B cell (primary cell): Measurements from ENCODE around the gene GFOD1. TPM values are rescaled to one million over a fixed set of nuclear protein-coding genes. Genes with fewer than 3 reads are reported as not detected.
"Not testable (repeated sequence)": the region's sequence is repeated elsewhere in the genome, so short reads cannot be mapped to it uniquely, and the experiment has no call there.

Source experiments
- ATAC-seq: fragments of 200-7000 bp; cut with Tn5 transposase; one replicate; pipeline ENCODE4 v1.10.0; 2021; ENCODE audit warnings: low read depth, mild to moderate bottlenecking, moderate number of reproducible peaks, moderate library complexity
- CTCF ChIA-PET: fragments of 350-600 bp; sonication (Branson Sonifier 250); formaldehyde crosslinking; loops from one replicate; lab custom pipeline; 2021; ENCODE audit warnings: antibody characterized with exemption, inconsistent platforms; lab: Charles Lee
- POLR2A ChIA-PET: fragments of 350-600 bp; sonication (Branson Sonifier 250); formaldehyde crosslinking; loops from one replicate; lab custom pipeline; 2021; ENCODE audit warnings: antibody characterized with exemption; lab: Charles Lee
- DNase-seq: peaks from one replicate; pipeline ENCODE4 v3.0.0; 2013
- H2AFZ ChIP-seq: 2 replicates; pipeline ENCODE4 v1.6.1; 2012; ENCODE audit warnings: mild to moderate bottlenecking, low read depth, low read length; ENCODE audit not compliant: insufficient read depth, poor library complexity, severe bottlenecking
- H3K27ac ChIP-seq, 2 donors: 1 replicate in 1 of 2; 2 replicates in 1 of 2; pipeline ENCODE4 v1.5.1; 2012 to 2013; ENCODE audit warnings: low read length in 2 of 2, mild to moderate bottlenecking in 2 of 2, moderate library complexity in 1 of 2
- H3K27me3 ChIP-seq, 4 experiments: fragments of 200-600 bp in 1 of 4; sonication (generic) in 1 of 4; replicated peaks in 1 of 4; 1 replicate in 2 of 4; 2 replicates in 2 of 4; pipeline versions ENCODE4 v1.6.1 to v1.7.0; 2013 to 2016; ENCODE audit warnings: low read length in 3 of 4, mild to moderate bottlenecking in 2 of 4, mixed read lengths in 1 of 4, moderate library complexity in 1 of 4; ENCODE audit not compliant: insufficient read depth in 4 of 4, control insufficient read depth in 3 of 4; ENCODE audit errors: control extremely low read depth in 1 of 4
- H3K36me3 ChIP-seq, 2 experiments: replicated peaks in 1 of 2; 1 replicate in 1 of 2; 2 replicates in 1 of 2; pipeline versions ENCODE4 v1.6.1 to v1.7.1; 2013; ENCODE audit warnings: low read length in 1 of 2; ENCODE audit not compliant: insufficient read depth in 2 of 2, control insufficient read depth in 1 of 2; ENCODE audit errors: control extremely low read depth in 1 of 2, extremely low read depth in 1 of 2
- H3K4me1 ChIP-seq, 2 donors: fragments of 200-600 bp in 1 of 2; sonication (generic) in 1 of 2; 1 replicate in 1 of 2; 2 replicates in 1 of 2; pipeline versions ENCODE4 v1.5.1 to v1.6.1; 2013 to 2017; ENCODE audit warnings: low read length in 2 of 2; ENCODE audit not compliant: control insufficient read depth in 2 of 2, insufficient read depth in 2 of 2
- H3K4me2 ChIP-seq: replicated peaks from 2 replicates; pipeline ENCODE3; 2012; ENCODE audit warnings: mild to moderate bottlenecking, low read depth, low read length; ENCODE audit not compliant: poor library complexity, severe bottlenecking
- H3K4me3 ChIP-seq, 5 experiments: fragments of 200-600 bp in 1 of 5; sonication (generic) in 1 of 5; 1 replicate in 3 of 5; 2 replicates in 2 of 5; pipeline versions ENCODE4 v1.5.1 to v1.7.0; 2011 to 2016; ENCODE audit warnings: low read length in 4 of 5, mild to moderate bottlenecking in 4 of 5, low read depth in 2 of 5, control low read depth in 1 of 5, moderate library complexity in 1 of 5; ENCODE audit not compliant: insufficient read depth in 1 of 5; ENCODE audit errors: control extremely low read depth in 1 of 5, extremely low read depth in 1 of 5
- H3K79me2 ChIP-seq: fragments of 200-600 bp; sonication (generic); one replicate; pipeline ENCODE4 v1.6.0; 2016; ENCODE audit warnings: low read length; ENCODE audit not compliant: control insufficient read depth, insufficient read depth
- H3K9ac ChIP-seq: fragments of 200-600 bp; sonication (generic); 2 replicates; pipeline ENCODE4 v1.6.1; 2017; ENCODE audit warnings: mild to moderate bottlenecking, low read length, moderate library complexity
- H3K9me3 ChIP-seq, 3 donors: one replicate each; pipeline versions ENCODE4 v1.6.1 to v1.7.1; 2013; ENCODE audit warnings: low read length in 2 of 3; ENCODE audit not compliant: control insufficient read depth in 2 of 3, insufficient read depth in 1 of 3; ENCODE audit errors: control extremely low read depth in 1 of 3
- H4K20me1 ChIP-seq: 2 replicates; pipeline ENCODE4 v1.6.0; 2012; ENCODE audit warnings: mild to moderate bottlenecking, low read length; ENCODE audit not compliant: insufficient read depth, control insufficient read depth, poor library complexity, severe bottlenecking
- H3K27ac Mint-ChIP-seq: one replicate; pipeline ENCODE4 v1.8.0; 2021; ENCODE audit warnings: mixed read lengths
- H3K27me3 Mint-ChIP-seq: one replicate; pipeline ENCODE4 v1.8.0; 2021; ENCODE audit warnings: mixed read lengths
- H3K4me1 Mint-ChIP-seq: one replicate; pipeline ENCODE4 v1.8.0; 2021; ENCODE audit warnings: mixed read lengths
- H3K4me3 Mint-ChIP-seq: one replicate; pipeline ENCODE4 v1.8.0; 2021; ENCODE audit warnings: mixed read lengths
- H3K9me3 Mint-ChIP-seq: one replicate; pipeline ENCODE4 v1.8.0; 2022; ENCODE audit warnings: mixed read lengths; ENCODE audit not compliant: insufficient read depth
- CTCF ChIP-seq: fragments of 200-600 bp; IDR thresholded peaks from one replicate; pipeline ENCODE4 v1.8.0; 2022; ENCODE audit warnings: antibody characterized with exemption, mild to moderate bottlenecking
- EZH2 ChIP-seq: IDR thresholded peaks from 2 replicates; pipeline ENCODE4 v1.6.1; 2012; ENCODE audit warnings: borderline replicate concordance, low read depth, mild to moderate bottlenecking, moderate library complexity, low read length; ENCODE audit not compliant: insufficient read depth, poor library complexity, severe bottlenecking
- whole genome bisulfite sequencing: methylation state at CpG from one replicate; pipeline ENCODE4 v1.1.5; 2013; ENCODE audit warnings: missing lambda C conversion rate; ENCODE audit not compliant: insufficient coverage; 5-methylcytosine and 5-hydroxymethylcytosine counted together
- intact Hi-C: fragments of 100-400 bp; cut with micrococcal nuclease; formaldehyde crosslinking; loops from one replicate; pipeline ENCODE4 v1.10.0; 2022
- polyA plus RNA-seq: library from polyadenylated mRNA; depleted of rRNA; stranded (reverse); fragments of >200 nt; gene quantifications from 2 replicates; pipeline ENCODE4 v1.2.3, GENCODE V29; 2012
- total RNA-seq, 2 donors: library from RNA; stranded (reverse); fragments of 120-200 nt in 1 of 2; gene quantifications; 1 replicate in 1 of 2; 2 replicates in 1 of 2; pipeline versions ENCODE4 v1.2.3 to v1.2.4, GENCODE V29; 2013 to 2022

The GFOD1 gene
- total and polyA plus RNA-seq, 2 donors (not counting 1 experiment from before 2014, with no cell fraction given) = 8.3 to 42.4 TPM

GRCh38 chr6:13390658-13391057, 96.7 kb downstream of the GFOD1 start:
- Histone ChIP-seq H3K27me3 (no peaks in the 10 kb centered on the region), H2AFZ (no peak overlapping the region), H4K20me1 (no peaks in the 10 kb centered on the region), H3K9me3 (no peaks in the 10 kb centered on the region), H3K4me3 (no peak overlapping the region), H3K36me3 (peaks cover 0 to 2% of the 10 kb centered on the region in 2 experiments), H3K4me2 (no peak overlapping the region), H3K79me2 (peaks cover 35% of the 10 kb centered on the region), H3K27ac (no peak overlapping the region), H3K9ac (no peak overlapping the region), H3K4me1 (peaks cover 9 to 18% of the 10 kb centered on the region in 2 donors)
- ChIA-PET CTCF (interaction anchor here (1.0 to 1.2 kb wide), 2 partner anchors 9 to 53 kb away, joined by 3 read pairs; no protein-coding TSS in a partner anchor), POLR2A (interaction anchor here (0.6 kb wide), 1 partner anchor 225 kb away, joined by 3 read pairs; the partner anchor contains the start of gene NOL7)
- WGBS = 10% methylated on average over 2 of the region's 3 CpGs
- Mint-ChIP-seq H3K27me3 (no peaks in the 10 kb centered on the region), H3K4me1 (peaks cover 34% of the 10 kb centered on the region), H3K9me3 (no peaks in the 10 kb centered on the region), H3K4me3 (no peak overlapping the region), H3K27ac (peak overlapping the region; percentile 48)
- no peak for DNase-seq
- ATAC-seq = no peak
- intact Hi-C loops = no loop called here
- no peak for TF ChIP-seq CTCF
- TF ChIP-seq EZH2 = no peak

- H3K4me2 ChIP-seq, H3K27me3 ChIP-seq, H3K4me3 ChIP-seq, POLR2A ChIA-PET, H3K9ac ChIP-seq, intact Hi-C loops, H3K36me3 ChIP-seq, H3K27ac ChIP-seq, H2AFZ ChIP-seq, H3K9me3 Mint-ChIP-seq, H3K4me3 Mint-ChIP-seq, H3K9me3 ChIP-seq, H4K20me1 ChIP-seq, ATAC-seq, H3K27me3 Mint-ChIP-seq, DNase-seq, H3K27ac Mint-ChIP-seq, CTCF ChIA-PET: not testable (repeated sequence)
- WGBS = no CpG with 5 or more reads among the region's 1 CpG
- H3K79me2 ChIP-seq = peaks cover 42% of the 10 kb centered on the region
- H3K4me1 ChIP-seq = peaks cover 5 to 11% of the 10 kb centered on the region in 2 donors
- H3K4me1 Mint-ChIP-seq = peaks cover 39% of the 10 kb centered on the region
Measured at GRCh38 chr6:13389237-13389636, 98.2 kb downstream of the GFOD1 start.

GRCh38 chr6:13388769-13389168, 98.6 kb downstream of the GFOD1 start:
- peaks cover 44% of the 10 kb centered on the region for H3K79me2 ChIP-seq
- POLR2A ChIA-PET = not testable (repeated sequence)

More at GRCh38 chr6:13388769-13389168, 98.6 kb downstream of the GFOD1 start:
- H2AFZ ChIP-seq, H3K4me3 Mint-ChIP-seq, ATAC-seq, H3K4me3 ChIP-seq, H3K9me3 Mint-ChIP-seq, H3K27ac ChIP-seq, H3K27ac Mint-ChIP-seq, intact Hi-C loops, H3K9ac ChIP-seq, DNase-seq, H3K27me3 Mint-ChIP-seq, H3K27me3 ChIP-seq, H3K9me3 ChIP-seq, H3K4me2 ChIP-seq, H3K36me3 ChIP-seq, CTCF ChIA-PET, H4K20me1 ChIP-seq: not testable (repeated sequence)
- peaks cover 41% of the 10 kb centered on the region for H3K4me1 Mint-ChIP-seq
- H3K4me1 ChIP-seq = peaks cover 10 to 15% of the 10 kb centered on the region in 2 donors
- WGBS = no CpG with 5 or more reads among the region's 1 CpG
